ENCODE data around the gene EZH1. TPM values are rescaled to one million over a fixed set of nuclear protein-coding genes. Genes with fewer than 3 reads are reported as not detected.

EZH1 gene
- total RNA-seq, 1 donor from 2014 or later, result 30.4 TPM

DNA sequence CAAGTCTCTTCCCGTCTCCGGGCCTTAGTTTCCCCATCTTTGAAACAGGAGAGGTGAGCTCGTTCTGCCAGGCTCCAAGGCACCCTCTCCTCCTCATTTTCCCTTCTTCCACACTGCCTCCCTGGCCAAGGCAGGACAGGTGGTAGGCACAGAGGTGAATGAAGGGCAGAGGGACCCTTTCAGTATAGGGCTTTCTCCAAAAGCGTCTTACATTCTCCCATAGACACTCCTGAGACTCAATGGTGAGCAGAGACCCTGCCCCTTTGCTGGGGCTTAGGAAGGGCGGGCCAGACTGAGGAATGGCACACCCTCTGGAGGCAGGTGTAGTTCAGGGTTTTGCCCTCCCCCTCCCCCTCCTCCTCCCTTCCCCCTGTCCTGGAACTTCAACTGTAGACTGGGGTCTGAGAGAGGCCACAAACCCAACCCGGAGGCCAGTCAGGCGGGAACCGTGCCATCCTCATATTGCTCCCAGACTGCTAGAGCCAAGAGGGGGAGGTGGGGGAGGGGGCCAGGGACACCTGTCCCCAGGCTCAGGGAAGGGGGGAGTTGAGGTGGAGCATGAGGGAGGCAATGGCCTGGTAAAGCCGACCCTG lies 70.0 kb downstream of the EZH1 start:
- DNase-seq (ENCODE audit: low read depth, low spot score), result no peak
- Mint-ChIP-seq H3K27me3 (ENCODE audit: low read depth) (peaks cover 22% of the 10 kb centered on the region), H3K27ac (ENCODE audit: unreplicated experiment) (no peak overlapping the region)

DNA sequence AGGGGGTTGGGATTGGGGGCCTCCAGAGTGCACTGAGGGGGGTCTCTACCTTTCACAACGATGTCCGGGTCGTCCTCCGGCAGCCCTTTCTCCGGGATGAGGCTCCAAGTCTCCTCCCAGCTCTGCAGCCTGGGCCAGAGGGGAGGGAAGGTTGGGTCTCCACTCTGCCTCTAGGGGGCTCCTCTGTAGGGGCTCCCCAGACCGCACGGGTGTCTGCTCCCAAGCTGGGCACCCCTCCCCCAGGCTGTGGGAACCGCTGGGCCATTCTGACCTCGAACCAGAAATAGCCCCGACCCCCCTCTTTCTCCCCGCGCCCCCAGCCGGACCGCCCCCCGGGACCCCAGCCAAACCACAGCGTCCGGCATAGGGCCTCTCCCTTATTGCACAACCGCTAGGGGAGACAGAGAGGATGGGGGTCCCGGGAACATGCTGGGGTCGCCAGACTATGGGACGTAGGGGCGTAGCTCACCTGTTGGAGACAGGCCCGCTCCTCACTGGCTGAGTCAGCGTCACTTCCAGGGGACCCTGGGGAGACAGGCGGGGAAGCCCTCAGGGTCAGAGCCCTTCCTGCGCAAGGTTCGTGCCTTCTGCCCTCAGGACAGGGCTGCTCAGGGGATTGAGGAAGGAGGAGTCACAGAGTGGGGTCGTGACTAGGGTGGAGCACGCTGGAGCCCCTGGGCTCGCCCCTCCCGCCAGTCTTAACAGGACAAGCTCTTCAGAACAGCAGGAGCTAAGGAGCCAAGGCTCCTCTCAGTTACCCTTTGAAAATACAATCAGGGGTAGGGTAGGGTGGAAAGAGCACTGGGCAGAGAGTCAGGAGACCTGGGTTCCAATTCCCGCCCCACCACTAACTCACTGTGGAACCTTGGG lies 70.7 kb downstream of the EZH1 start:
- H3K4me3 Mint-ChIP-seq, result peak overlapping the region; percentile 85
- TF ChIP-seq CTCF (conservative IDR thresholded peaks at IDR 0.05), result peak; percentile 54
- DNase-seq (ENCODE audit: low read depth, low spot score), result no peak
- H3K27me3 Mint-ChIP-seq (ENCODE audit: low read depth), result peaks cover 22% of the 10 kb centered on the region
- peaks cover 35% of the 10 kb centered on the region for H3K4me1 Mint-ChIP-seq
- no peak overlapping the region for H3K27ac Mint-ChIP-seq (ENCODE audit: unreplicated experiment)
- H3K9me3 Mint-ChIP-seq, result no peaks in the 10 kb centered on the region
- peaks cover 7% of the 10 kb centered on the region for H3K36me3 Mint-ChIP-seq (ENCODE audit: low read depth)

More for the DNA sequence above, 70.0 kb downstream of the EZH1 start:
- TF ChIP-seq CTCF (conservative IDR thresholded peaks at IDR 0.05), result no peak
- H3K9me3 Mint-ChIP-seq, result no peaks in the 10 kb centered on the region
- H3K36me3 Mint-ChIP-seq (ENCODE audit: low read depth), result peaks cover 5% of the 10 kb centered on the region
- peaks cover 42% of the 10 kb centered on the region for H3K4me1 Mint-ChIP-seq
- peak overlapping the region; percentile 85 for H3K4me3 Mint-ChIP-seq

DNA sequence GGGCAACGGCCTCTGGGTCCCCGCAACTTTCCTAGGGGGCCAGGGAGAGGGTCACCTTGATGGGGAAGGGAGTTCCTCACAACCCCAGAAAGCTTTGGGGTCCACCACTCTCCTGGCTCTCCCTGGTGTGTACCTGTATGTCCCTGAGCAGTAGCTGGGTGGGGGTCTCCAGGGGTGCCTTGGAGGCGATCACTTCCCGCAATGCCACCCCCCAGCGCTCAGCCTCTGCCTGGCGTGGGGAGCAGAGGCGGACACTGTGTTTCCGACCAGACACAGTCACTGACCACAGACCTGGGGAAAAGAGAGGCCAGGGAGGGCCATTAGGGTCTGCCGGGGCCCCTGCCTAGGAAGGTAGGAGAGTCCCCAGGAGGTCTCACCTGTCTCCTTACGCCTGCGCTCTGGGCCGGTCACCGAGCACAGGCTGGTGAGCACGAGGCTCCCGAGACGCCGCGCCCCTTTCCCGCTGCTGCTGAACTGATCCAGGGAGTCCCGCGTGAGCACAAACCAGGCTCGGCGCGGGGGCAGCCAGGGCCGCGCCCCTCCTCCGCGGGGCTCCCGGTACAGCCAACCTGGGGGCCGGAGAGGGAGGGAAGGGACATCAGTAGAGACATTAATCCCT lies 71.5 kb downstream of the EZH1 start:
- Mint-ChIP-seq H3K4me1 (peaks cover 31% of the 10 kb centered on the region), H3K36me3 (ENCODE audit: low read depth) (peaks cover 9% of the 10 kb centered on the region), H3K4me3 (peak overlapping the region; percentile 72), H3K27ac (ENCODE audit: unreplicated experiment) (no peak overlapping the region), H3K27me3 (ENCODE audit: low read depth) (peaks cover 22% of the 10 kb centered on the region), H3K9me3 (no peaks in the 10 kb centered on the region)
- TF ChIP-seq CTCF (conservative IDR thresholded peaks at IDR 0.05), result no peak
- no peak for DNase-seq (ENCODE audit: low read depth, low spot score)

DNA sequence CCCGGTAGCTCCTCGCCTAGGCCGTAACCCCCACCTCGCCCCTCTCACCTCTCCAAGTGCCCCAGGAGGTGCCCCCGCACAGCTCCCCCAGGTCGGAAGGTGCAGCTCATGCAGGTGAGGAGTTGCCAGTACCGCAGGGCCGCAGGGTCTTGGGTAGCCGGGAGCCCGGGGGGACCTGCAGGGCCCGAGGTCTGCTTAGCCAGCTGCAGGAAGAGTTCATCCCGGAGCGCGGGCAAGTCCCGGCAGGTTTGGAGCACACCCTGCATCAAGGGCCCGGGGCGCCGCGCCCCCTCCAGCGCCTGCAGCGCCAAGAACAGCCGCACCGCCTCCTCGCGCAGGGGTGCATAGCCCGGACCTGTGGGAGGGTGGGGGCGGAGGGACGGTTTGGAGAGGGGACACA lies 72.8 kb downstream of the EZH1 start:
- Mint-ChIP-seq H3K27me3 (ENCODE audit: low read depth) (peaks cover 22% of the 10 kb centered on the region), H3K4me3 (peak overlapping the region; percentile 64)
- no peak for DNase-seq (ENCODE audit: low read depth, low spot score)

More for the DNA sequence above, 72.8 kb downstream of the EZH1 start:
- Mint-ChIP-seq H3K27ac (ENCODE audit: unreplicated experiment) (no peak overlapping the region), H3K4me1 (peaks cover 20% of the 10 kb centered on the region), H3K36me3 (ENCODE audit: low read depth) (peaks cover 10% of the 10 kb centered on the region), H3K9me3 (no peaks in the 10 kb centered on the region)
- no peak for TF ChIP-seq CTCF (conservative IDR thresholded peaks at IDR 0.05)

Data from neural crest cell (in vitro differentiated cells).